ENCODE measurements around the gene TXLNA. TPM values are rescaled to one million over a fixed set of nuclear protein-coding genes. Genes with fewer than 3 reads are reported as not detected.
A peak's percentile ranks its signal among the peaks of the same experiment; 100 is the strongest.

Gene TXLNA
- total RNA-seq, 4 donors from 2014 or later, result 34.5 to 54.0 (median 40.7) TPM

DNA sequence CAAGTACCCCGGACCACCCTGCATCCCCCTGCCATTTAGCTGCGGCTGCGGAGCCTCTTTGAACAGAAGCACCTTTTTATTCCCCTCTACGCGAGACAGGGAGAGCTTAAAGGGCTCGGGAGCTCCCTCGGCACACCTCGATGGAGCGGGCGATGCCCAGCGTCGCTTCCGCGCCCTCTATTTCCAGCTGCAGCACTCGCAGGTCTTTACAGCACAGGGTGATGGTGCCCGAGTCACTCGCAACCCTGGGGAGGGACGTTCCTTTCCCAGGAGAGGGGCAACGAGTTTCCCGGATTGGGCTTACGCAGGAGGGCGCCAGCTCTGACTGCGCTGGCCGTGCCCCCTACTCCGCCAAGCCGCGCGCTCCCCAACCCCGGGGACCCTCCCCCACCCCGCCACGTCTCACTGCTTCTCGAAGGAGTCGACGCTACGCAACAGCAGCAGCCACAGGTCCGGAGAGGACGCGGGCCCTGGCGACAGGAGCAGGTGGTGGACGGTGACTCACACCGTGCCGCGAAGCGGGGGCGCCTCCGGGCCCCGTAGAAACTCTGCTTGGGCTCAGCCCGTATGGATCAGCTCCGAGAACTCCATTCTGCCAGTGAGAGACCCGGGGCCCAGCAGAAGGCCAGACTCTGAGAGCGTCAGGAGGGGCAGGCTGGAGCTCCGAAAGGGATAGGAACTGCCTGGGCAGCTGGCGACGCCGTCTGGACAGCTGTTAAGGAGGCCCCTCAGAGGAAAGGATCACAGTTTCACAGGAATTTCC, 61.7 kb downstream of the TXLNA start:
- Histone ChIP-seq H3K36me3 (no peaks in the 10 kb centered on the region), H3K9me3 (no peaks in the 10 kb centered on the region), H3K4me3 (peak overlapping the region; percentile 48 to 77 (median 68)), H3K4me1 (peaks cover 5 to 53% (median 13%) of the 10 kb centered on the region in 3 donors), H3K27me3 (no peaks in the 10 kb centered on the region), H3K27ac (peak overlapping the region; percentile 58 to 91 (median 84))
- intact Hi-C loops (cut with DNase I), result no loop called here
- DNase-seq, result no peak
- no peak for TF ChIP-seq POLR2A (IDR thresholded peaks at IDR 0.05)
- TF ChIP-seq, protein P1, sequence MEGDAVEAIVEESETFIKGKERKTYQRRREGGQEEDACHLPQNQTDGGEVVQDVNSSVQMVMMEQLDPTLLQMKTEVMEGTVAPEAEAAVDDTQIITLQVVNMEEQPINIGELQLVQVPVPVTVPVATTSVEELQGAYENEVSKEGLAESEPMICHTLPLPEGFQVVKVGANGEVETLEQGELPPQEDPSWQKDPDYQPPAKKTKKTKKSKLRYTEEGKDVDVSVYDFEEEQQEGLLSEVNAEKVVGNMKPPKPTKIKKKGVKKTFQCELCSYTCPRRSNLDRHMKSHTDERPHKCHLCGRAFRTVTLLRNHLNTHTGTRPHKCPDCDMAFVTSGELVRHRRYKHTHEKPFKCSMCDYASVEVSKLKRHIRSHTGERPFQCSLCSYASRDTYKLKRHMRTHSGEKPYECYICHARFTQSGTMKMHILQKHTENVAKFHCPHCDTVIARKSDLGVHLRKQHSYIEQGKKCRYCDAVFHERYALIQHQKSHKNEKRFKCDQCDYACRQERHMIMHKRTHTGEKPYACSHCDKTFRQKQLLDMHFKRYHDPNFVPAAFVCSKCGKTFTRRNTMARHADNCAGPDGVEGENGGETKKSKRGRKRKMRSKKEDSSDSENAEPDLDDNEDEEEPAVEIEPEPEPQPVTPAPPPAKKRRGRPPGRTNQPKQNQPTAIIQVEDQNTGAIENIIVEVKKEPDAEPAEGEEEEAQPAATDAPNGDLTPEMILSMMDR (IDR thresholded peaks at IDR 0.05), result no peak
- 0 to 4% methylated on average over 3 to 5 of the region's 55 CpGs for WGBS, 2 donors

DNA sequence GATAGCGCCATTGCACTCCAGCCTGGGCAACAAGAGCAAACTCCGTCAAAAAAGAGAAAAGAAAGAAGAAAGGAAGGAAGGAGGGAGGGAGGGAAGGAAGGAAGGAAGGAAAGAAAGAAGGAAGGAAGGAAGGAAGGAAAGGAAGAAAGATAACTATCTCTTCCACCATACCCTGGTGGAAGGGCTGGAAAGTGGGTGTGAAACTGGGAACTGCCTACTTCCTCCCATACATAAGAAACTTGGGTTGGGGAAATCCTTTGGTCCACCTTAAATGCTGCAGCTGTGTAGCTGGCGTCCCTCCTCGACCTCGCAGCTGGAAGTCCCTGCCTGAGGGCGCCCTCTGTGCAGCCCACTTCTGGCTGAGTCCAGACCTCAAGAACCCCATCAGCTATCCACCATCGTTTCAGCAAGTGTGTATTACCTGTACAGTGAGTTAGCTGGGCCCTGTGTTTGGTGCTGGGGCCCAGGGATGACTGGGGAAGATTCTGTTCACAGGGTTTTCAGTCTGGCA, 62.9 kb downstream of the TXLNA start:
- H3K4me1 ChIP-seq, result peaks cover 5 to 60% (median 23%) of the 10 kb centered on the region in 3 donors
- no peaks in the 10 kb centered on the region for H3K36me3 ChIP-seq
- peak overlapping the region in 1 of 4 donors; percentile 45 for H3K4me3 ChIP-seq
- TF ChIP-seq POLR2A (IDR thresholded peaks at IDR 0.05), result no peak
- TF ChIP-seq, protein P1 (IDR thresholded peaks at IDR 0.05), result no peak
- H3K9me3 ChIP-seq, result no peaks in the 10 kb centered on the region
- DNase-seq, result no peak
- intact Hi-C loops (cut with DNase I), result no loop called here
- 6 to 24% methylated on average over 3 to 7 of the region's 7 CpGs for WGBS, 2 donors
- H3K27ac ChIP-seq, result peak overlapping the region in 3 of 4 donors; percentile 21 to 47 (median 34)
- no peaks in the 10 kb centered on the region for H3K27me3 ChIP-seq

DNA sequence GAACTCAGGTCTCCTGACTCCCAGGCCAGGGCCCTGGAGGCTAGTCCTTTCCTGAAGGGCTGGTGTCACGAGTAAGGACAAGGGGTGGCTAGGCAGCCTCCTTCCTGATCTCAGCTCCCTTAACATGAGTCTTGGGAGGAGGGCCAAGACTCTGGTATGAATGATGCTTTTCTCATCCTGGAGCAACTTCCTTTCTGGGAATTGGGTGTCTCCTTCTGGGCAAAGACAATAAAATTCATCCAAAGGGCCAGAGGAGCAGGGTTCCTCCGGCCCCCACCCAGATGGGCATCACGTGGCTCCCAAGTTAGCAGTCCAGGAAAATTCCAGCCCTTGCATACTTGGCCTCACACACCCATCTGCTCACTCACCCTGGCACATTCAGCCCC, 67.4 kb downstream of the TXLNA start, which contains the start of gene FAM167B:
Gene FAM167B, plus strand, starts transcription at position 335 of the 386 bp plus-strand sequence. CDS start 200 bp downstream, outside the sequence.
- Histone ChIP-seq H3K4me3 (peak within 1 kb of the TSS in 1 of 4 donors; percentile 37), H3K9me3 (no peaks in the 10 kb centered on the region), H3K27ac (peak within 1 kb of the TSS; percentile 5 to 83 (median 64)), H3K36me3 (no peaks in the 10 kb centered on the region), H3K4me1 (peaks cover 8 to 74% (median 39%) of the 10 kb centered on the region in 3 donors), H3K27me3 (no peaks in the 10 kb centered on the region)
- no peak for DNase-seq
- WGBS, 2 donors, result 20 to 34% methylated on average over 2 to 3 of the region's 3 CpGs
- TF ChIP-seq, protein P1 (IDR thresholded peaks at IDR 0.05), result no peak
- no peak for TF ChIP-seq POLR2A (IDR thresholded peaks at IDR 0.05)
- intact Hi-C loops (cut with DNase I), result no loop called here

GRCh38 chr1:32247452-32247851, 68.0 kb downstream of the TXLNA start:
- no peak for DNase-seq
- peak overlapping the region in 3 of 4 donors; percentile 47 to 83 (median 81) for H3K27ac ChIP-seq
- intact Hi-C loops (cut with DNase I), result no loop called here
- H3K27me3 ChIP-seq, result no peaks in the 10 kb centered on the region
- H3K36me3 ChIP-seq, result no peaks in the 10 kb centered on the region
- H3K4me1 ChIP-seq, result peaks cover 6 to 69% (median 35%) of the 10 kb centered on the region in 3 donors
- H3K9me3 ChIP-seq, result no peaks in the 10 kb centered on the region
- H3K4me3 ChIP-seq, result no peak overlapping the region
- 60 to 93% methylated on average over 1 to 8 of the region's 12 CpGs for WGBS, 2 donors
- TF ChIP-seq, protein P1 (IDR thresholded peaks at IDR 0.05), result no peak
- TF ChIP-seq POLR2A (IDR thresholded peaks at IDR 0.05), result no peak

Other genes with a start within 250 kb of the TXLNA start
- 100 to 1,000 TPM in 3 of 4 donors, 10 to 100 TPM in 1; 71.4 to 122 (median 108) TPM for gene PTP4A2, start 241.3 kb upstream of the TXLNA start, total RNA-seq
- 10 to 100 TPM; 56.5 to 72.4 (median 70.8) TPM for gene KHDRBS1, start 165.8 kb upstream of the TXLNA start, total RNA-seq
- gene TMEM39B, start 106.7 kb upstream of the TXLNA start, total RNA-seq, result 1 to 10 TPM; 3.6 to 5.6 (median 4.9) TPM
- gene KPNA6, start 71.6 kb upstream of the TXLNA start, total RNA-seq, result 10 to 100 TPM; 27.7 to 38.0 (median 36.5) TPM
- 1 to 10 TPM in 3 of 4 donors, under 1 TPM in 1; 0.88 to 2.9 (median 1.6) TPM for gene CCDC28B, start 20.9 kb downstream of the TXLNA start, total RNA-seq
- gene IQCC, start 26.0 kb downstream of the TXLNA start, total RNA-seq, result 1 to 10 TPM in 2 of 4 donors, under 1 TPM in 2; 0.66 to 2.0 (median 1.1) TPM
- gene DCDC2B, start 29.4 kb downstream of the TXLNA start, total RNA-seq, result not detected
- 10 to 100 TPM in 2 of 4 donors, 1 to 10 TPM in 2; 6.4 to 11.1 (median 9.4) TPM for gene TMEM234, start 42.7 kb downstream of the TXLNA start, total RNA-seq
- 100 to 1,000 TPM; 143 to 220 (median 202) TPM for gene EIF3I, start 42.7 kb downstream of the TXLNA start, total RNA-seq
- gene FAM167B, start 67.5 kb downstream of the TXLNA start, total RNA-seq, result 1 to 10 TPM in 2 of 4 donors, not detected in 2; 1.7 to 5.5 TPM
- 1 to 10 TPM; 1.2 to 9.0 (median 4.5) TPM for gene LCK, start 71.6 kb downstream of the TXLNA start, total RNA-seq
- gene HDAC1, start 112.4 kb downstream of the TXLNA start, total RNA-seq, result 100 to 1,000 TPM in 2 of 4 donors, 10 to 100 TPM in 2; 74.3 to 115 (median 96.0) TPM
- gene MARCKSL1, start 156.6 kb downstream of the TXLNA start, total RNA-seq, result 1 to 10 TPM; 4.4 to 6.1 (median 5.1) TPM
- gene FAM229A, start 182.8 kb downstream of the TXLNA start, total RNA-seq, result 1 to 10 TPM; 1.4 to 7.1 (median 3.2) TPM
- gene TSSK3, start 182.9 kb downstream of the TXLNA start, total RNA-seq, result under 1 TPM in 2 of 4 donors, not detected in 2; 0.31 to 0.57 TPM
- 10 to 100 TPM; 42.4 to 62.2 (median 45.9) TPM for gene BSDC1, start 214.8 kb downstream of the TXLNA start, total RNA-seq

All from esophagus squamous epithelium (tissue), 5 donors.